Erythroblast (primary cell): ENCODE results near the gene UBN2.

Source experiments
- GATA1 ChIP-seq: IDR thresholded peaks from 2 replicates; pipeline ENCODE4 v1.6.1; 2011; ENCODE audit warnings: low read depth, mild to moderate bottlenecking, control low read depth, low read length, moderate library complexity
- POLR2A ChIP-seq: IDR thresholded peaks from 2 replicates; pipeline ENCODE4 v1.6.1; 2011; ENCODE audit warnings: mild to moderate bottlenecking, low read length

DNA sequence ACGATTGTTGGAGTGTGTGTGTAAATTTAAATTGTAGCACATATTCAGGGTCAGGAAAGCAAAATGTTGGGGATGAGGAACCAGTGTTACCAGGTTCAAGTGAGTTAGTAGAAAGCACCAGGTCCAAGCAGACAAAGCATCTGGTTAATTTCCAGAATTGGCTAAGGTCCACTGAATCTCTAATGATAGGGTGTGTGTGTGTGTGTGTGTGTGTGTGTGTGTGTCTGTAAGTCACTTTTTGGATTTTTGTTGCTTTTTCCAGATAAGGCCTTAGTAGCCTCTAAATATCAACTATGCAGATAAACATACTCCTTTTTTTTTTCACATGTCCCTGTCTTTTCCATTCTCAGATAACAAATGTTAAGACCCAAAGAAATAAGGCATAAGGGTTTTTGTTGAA, 73.5 kb downstream of the UBN2 start:
- no peak for TF ChIP-seq POLR2A
- no peak for TF ChIP-seq GATA1
